Fibroblast of lung (primary cell): ENCODE data around the gene PLCXD1. TPM values are rescaled to one million over a fixed set of nuclear protein-coding genes. Genes with fewer than 3 reads are reported as not detected.
"Not testable (repeated sequence)": the region's sequence is repeated elsewhere in the genome, so short reads cannot be mapped to it uniquely, and the experiment has no call there.

Source experiments
- DNase-seq, 2 donors: peaks; one replicate each; pipeline versions ENCODE4 v3.0.0 to v3.0.0-alpha.2; 2010; ENCODE audit warnings: low read depth in 2 of 2
- H2AFZ ChIP-seq: 2 replicates; pipeline ENCODE4 v1.5.1; 2012; ENCODE audit warnings: low read length, control low read depth, inconsistent platforms
- H3K27ac ChIP-seq: 2 replicates; pipeline ENCODE4 v1.5.1; 2011; ENCODE audit warnings: low read length, control low read depth; ENCODE audit not compliant: insufficient read depth
- H3K27me3 ChIP-seq: 2 replicates; pipeline ENCODE4 v1.5.1; 2011; ENCODE audit warnings: mild to moderate bottlenecking, low read length; ENCODE audit not compliant: control insufficient read depth, insufficient read depth
- H3K36me3 ChIP-seq: 2 replicates; pipeline ENCODE4 v1.5.1; 2011; ENCODE audit warnings: low read length; ENCODE audit not compliant: control insufficient read depth, insufficient read depth
- H3K4me1 ChIP-seq: 2 replicates; pipeline ENCODE4 v1.5.1; 2011; ENCODE audit warnings: low read length; ENCODE audit not compliant: control insufficient read depth, insufficient read depth; ENCODE audit errors: extremely low read depth
- H3K4me2 ChIP-seq: 2 replicates; pipeline ENCODE4 v1.5.1; 2011; ENCODE audit warnings: low read length, control low read depth; ENCODE audit not compliant: insufficient read depth; ENCODE audit errors: extremely low read depth
- H3K4me3 ChIP-seq, 4 experiments: fragments of 200-600 bp in 1 of 4; sonication (generic) in 1 of 4; replicated peaks in 1 of 4; 2 replicates each; pipeline ENCODE4 v1.5.1; 2011 to 2016; ENCODE audit warnings: low read length in 4 of 4, low read depth in 3 of 4, mild to moderate bottlenecking in 3 of 4, control low read depth in 2 of 4, inconsistent platforms in 1 of 4, mixed read lengths in 1 of 4; ENCODE audit not compliant: insufficient read depth in 1 of 4; ENCODE audit errors: control extremely low read depth in 1 of 4
- H3K79me2 ChIP-seq: 2 replicates; pipeline ENCODE4 v1.5.1; 2012; ENCODE audit warnings: mild to moderate bottlenecking, low read length, inconsistent platforms; ENCODE audit not compliant: control insufficient read depth, insufficient read depth
- H3K9ac ChIP-seq: 2 replicates; pipeline ENCODE4 v1.5.1; 2011; ENCODE audit warnings: mild to moderate bottlenecking, low read length, control low read depth; ENCODE audit not compliant: insufficient read depth
- H3K9me3 ChIP-seq: 2 replicates; pipeline ENCODE4 v1.5.1; 2012; ENCODE audit warnings: low read depth, low read length; ENCODE audit not compliant: control insufficient read depth, insufficient read depth
- H4K20me1 ChIP-seq: 2 replicates; pipeline ENCODE4 v1.5.1; 2011; ENCODE audit warnings: low read length; ENCODE audit not compliant: control insufficient read depth, insufficient read depth; ENCODE audit errors: extremely low read depth
- CTCF ChIP-seq, 2 donors: IDR thresholded peaks in 1 of 2; conservative IDR thresholded peaks in 1 of 2; 1 replicate in 1 of 2; 2 replicates in 1 of 2; pipeline ENCODE4 v1.5.1; 2011 to 2012; ENCODE audit warnings: low read length in 2 of 2, control low read depth in 1 of 2, inconsistent platforms in 1 of 2, low read depth in 1 of 2, mild to moderate bottlenecking in 1 of 2
- EZH2 ChIP-seq: IDR thresholded peaks from 2 replicates; pipeline ENCODE4 v1.5.1; 2012; ENCODE audit warnings: low read length, control low read depth, mild to moderate bottlenecking; ENCODE audit errors: missing control alignments
- polyA plus RNA-seq, 2 donors: library from polyadenylated mRNA; depleted of rRNA in 1 of 2; stranded (reverse) in 1 of 2; unstranded in 1 of 2; fragments of >200 nt; gene quantifications; 2 replicates each; pipeline ENCODE4 v1.2.1, GENCODE V29; 2011 to 2012; ENCODE audit warnings: missing spikeins in 1 of 2
- total RNA-seq: library from RNA; depleted of rRNA; stranded (reverse); fragments of >200 nt; gene quantifications from 2 replicates; pipeline ENCODE4 v1.2.1, GENCODE V29; 2014

Gene PLCXD1
- total and polyA plus RNA-seq, 2 donors (not counting 1 experiment from before 2014, with no cell fraction given) = 4.3 to 10.9 TPM

- not testable (repeated sequence) for H4K20me1 ChIP-seq, H3K79me2 ChIP-seq, H3K27me3 ChIP-seq, H2AFZ ChIP-seq, H3K27ac ChIP-seq, H3K36me3 ChIP-seq, H3K4me1 ChIP-seq, H3K4me2 ChIP-seq, H3K9ac ChIP-seq, DNase-seq, H3K9me3 ChIP-seq
- peak overlapping the region in 2 of 4 experiments; percentile 52 to 77 for H3K4me3 ChIP-seq
Observed at GRCh38 chrX:282000-282681, 960 bp downstream of the PLCXD1 start.

DNA sequence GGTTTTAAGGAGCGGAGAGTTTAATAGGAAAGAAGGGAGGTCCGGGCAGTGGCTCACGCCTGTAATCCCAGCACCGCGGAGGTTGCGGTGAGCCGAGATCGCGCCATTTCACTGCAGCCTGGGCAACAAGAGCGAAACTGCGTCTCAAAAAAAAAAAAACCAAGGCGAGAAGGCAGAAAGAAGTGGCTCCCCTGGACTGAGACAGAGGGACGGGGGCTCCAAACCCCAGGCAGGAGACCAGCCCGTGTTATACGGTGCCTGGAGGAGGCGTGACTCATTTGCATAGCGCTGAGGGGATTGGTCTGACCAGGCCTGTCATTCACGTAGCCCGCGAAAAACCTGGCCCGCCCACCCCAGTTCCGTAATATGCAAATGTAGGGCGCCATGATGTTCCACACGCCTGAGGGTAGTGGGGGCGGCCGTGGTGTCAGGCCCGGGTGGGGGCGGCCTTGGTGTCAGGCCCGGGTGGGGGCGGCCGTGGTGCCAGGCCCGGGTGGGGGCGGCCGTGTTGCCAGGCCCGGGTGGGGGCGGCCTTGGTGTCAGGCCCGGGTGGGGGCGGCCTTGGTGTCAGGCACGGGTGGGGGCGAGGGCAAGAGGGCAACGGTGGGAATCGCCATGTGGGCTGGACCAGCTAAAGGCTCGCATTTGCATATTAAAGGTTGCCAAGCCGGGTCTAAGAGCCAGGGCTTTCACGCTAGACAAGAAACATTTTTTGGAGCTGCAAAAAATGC lies 2.1 kb downstream of the PLCXD1 start:
- peak overlapping the region; percentile 71 for H3K27ac ChIP-seq
- no peak for TF ChIP-seq EZH2
- no peak for TF ChIP-seq CTCF (conservative IDR thresholded peaks at IDR 0.05 in 1 of 2, IDR thresholded peaks at IDR 0.05 in 1 of 2; ENCODE audit: low read depth in 1 of 2, low read length in 2 of 2)

DNA sequence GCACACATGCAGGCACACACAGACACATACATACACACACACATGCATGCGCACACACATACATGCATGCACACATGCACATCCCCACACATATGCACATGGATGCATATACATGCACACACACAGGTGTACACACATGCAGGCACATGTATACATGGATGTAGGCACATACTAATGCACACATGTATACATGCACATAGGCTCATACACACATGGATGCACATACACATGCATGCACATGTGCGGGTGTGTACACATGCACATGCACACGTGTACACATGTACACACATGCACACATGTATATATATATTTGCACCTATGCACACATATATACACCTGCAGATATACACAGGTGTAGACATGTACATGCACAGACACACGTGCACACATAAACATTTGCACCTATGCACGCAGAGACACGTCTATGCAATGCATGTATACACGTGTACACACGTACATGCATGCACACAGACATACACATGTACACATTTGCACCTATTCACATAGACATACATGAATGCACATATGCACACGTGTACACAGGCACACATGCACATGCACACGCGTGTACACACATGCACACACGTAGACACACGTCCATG lies 4.0 kb downstream of the PLCXD1 start:
- H4K20me1 ChIP-seq = no peaks in the 10 kb centered on the region
- no peaks in the 10 kb centered on the region for H3K9me3 ChIP-seq
- peaks cover 14% of the 10 kb centered on the region for H3K36me3 ChIP-seq
- no peak for DNase-seq
- no peak overlapping the region for H2AFZ ChIP-seq
- H3K9ac ChIP-seq = no peak overlapping the region
- H3K4me3 ChIP-seq = no peak overlapping the region
- H3K4me2 ChIP-seq = no peak overlapping the region
- TF ChIP-seq EZH2 (no peak), CTCF (conservative IDR thresholded peaks at IDR 0.05 in 1 of 2, IDR thresholded peaks at IDR 0.05 in 1 of 2; ENCODE audit: low read depth in 1 of 2, low read length in 2 of 2) (no peak)
- H3K4me1 ChIP-seq = no peaks in the 10 kb centered on the region
- no peaks in the 10 kb centered on the region for H3K27me3 ChIP-seq
- no peaks in the 10 kb centered on the region for H3K79me2 ChIP-seq
- H3K27ac ChIP-seq = no peak overlapping the region

More for the DNA sequence above, 2.1 kb downstream of the PLCXD1 start:
- Histone ChIP-seq H3K4me2 (peak overlapping the region; percentile 54), H3K9me3 (no peaks in the 10 kb centered on the region), H3K27me3 (no peaks in the 10 kb centered on the region), H3K9ac (peak overlapping the region; percentile 32), H4K20me1 (no peaks in the 10 kb centered on the region), H3K4me1 (no peaks in the 10 kb centered on the region), H3K36me3 (peaks cover 8% of the 10 kb centered on the region), H3K79me2 (no peaks in the 10 kb centered on the region), H3K4me3 (peak overlapping the region; percentile 71 to 77 (median 74)), H2AFZ (peak overlapping the region; percentile 62)
- DNase-seq = peak; percentile 86 to 87
